Measurements from ENCODE around the gene FAM124A. TPM values are rescaled to one million over a fixed set of nuclear protein-coding genes. Genes with fewer than 3 reads are reported as not detected.

FAM124A gene
- total RNA-seq, 1 donor from 2014 or later, result not detected

DNA sequence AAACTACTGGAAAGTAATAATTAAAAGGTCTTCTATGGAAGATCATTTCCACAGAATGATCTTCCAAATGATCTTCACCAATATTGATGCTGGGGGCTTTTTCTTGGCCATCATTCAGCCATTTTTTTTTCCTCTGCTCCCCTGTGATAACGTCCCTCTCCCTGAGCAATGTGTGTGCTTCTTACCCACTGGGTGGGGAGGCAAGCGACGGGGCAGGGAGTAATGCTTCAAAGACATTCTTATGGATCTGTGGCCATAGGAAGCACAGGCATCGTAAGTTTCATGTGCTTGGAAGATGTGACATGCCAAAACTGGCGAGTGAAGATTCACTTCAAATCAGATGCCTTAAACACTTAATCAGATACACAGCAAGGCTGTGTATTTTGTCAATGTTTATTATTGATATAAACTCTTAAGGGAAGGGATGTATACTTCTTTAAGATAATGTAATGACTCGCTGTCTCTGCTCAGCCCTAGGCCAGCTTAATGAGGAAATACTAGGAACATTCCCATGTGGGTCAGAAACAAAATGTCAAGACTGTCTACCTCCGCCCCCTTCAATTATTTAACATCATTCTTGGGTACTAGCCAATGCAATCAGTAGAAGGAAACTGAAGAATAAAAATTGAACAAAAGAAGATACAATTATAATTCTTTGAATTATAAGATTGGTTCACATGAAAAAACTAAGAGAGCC is 83.2 kb downstream of the FAM124A start:
- intact Hi-C loops (cut with micrococcal nuclease), result no loop called here
- CTCF ChIA-PET, result no interaction called here
- POLR2A ChIA-PET, result no interaction called here
- TF ChIP-seq, protein P1, sequence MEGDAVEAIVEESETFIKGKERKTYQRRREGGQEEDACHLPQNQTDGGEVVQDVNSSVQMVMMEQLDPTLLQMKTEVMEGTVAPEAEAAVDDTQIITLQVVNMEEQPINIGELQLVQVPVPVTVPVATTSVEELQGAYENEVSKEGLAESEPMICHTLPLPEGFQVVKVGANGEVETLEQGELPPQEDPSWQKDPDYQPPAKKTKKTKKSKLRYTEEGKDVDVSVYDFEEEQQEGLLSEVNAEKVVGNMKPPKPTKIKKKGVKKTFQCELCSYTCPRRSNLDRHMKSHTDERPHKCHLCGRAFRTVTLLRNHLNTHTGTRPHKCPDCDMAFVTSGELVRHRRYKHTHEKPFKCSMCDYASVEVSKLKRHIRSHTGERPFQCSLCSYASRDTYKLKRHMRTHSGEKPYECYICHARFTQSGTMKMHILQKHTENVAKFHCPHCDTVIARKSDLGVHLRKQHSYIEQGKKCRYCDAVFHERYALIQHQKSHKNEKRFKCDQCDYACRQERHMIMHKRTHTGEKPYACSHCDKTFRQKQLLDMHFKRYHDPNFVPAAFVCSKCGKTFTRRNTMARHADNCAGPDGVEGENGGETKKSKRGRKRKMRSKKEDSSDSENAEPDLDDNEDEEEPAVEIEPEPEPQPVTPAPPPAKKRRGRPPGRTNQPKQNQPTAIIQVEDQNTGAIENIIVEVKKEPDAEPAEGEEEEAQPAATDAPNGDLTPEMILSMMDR (IDR thresholded peaks at IDR 0.05), result no peak
- no peaks in the 10 kb centered on the region for H3K9me3 Mint-ChIP-seq
- H3K4me3 Mint-ChIP-seq, result no peak overlapping the region
- no peaks in the 10 kb centered on the region for H3K4me1 Mint-ChIP-seq
- DNase-seq, result no peak
- no peaks in the 10 kb centered on the region for H3K36me3 Mint-ChIP-seq (ENCODE audit: low read depth)
- no peak for ATAC-seq (ENCODE audit: low read depth)
- peaks cover 3% of the 10 kb centered on the region for H3K27me3 Mint-ChIP-seq
- H3K27ac Mint-ChIP-seq, result no peak overlapping the region

DNA sequence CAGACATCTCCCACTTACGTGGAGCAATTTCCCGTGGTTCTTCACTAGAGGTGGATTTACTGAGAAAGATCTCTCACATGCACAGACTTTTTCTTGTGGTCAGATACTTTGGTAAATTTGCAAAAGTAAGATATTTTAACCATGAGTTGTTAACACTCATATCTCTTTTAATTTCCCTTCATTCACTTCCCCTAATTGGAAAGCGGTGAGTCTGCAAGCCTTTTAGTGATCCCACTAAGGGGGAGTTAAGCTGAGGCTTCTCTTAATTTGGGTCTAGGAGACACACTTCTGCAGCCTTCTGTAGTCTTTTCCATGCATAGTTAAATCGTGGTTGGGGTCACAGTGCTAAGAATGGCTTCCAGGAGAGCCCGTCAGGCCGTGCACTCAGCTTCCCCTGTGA is 86.6 kb downstream of the FAM124A start:
- Mint-ChIP-seq H3K4me1 (no peaks in the 10 kb centered on the region), H3K36me3 (ENCODE audit: low read depth) (no peaks in the 10 kb centered on the region), H3K4me3 (no peak overlapping the region), H3K27ac (no peak overlapping the region), H3K9me3 (peaks cover 2% of the 10 kb centered on the region), H3K27me3 (peaks cover 10% of the 10 kb centered on the region)
- DNase-seq, result no peak
- POLR2A ChIA-PET, result no interaction called here
- no peak for ATAC-seq (ENCODE audit: low read depth)
- intact Hi-C loops (cut with micrococcal nuclease), result no loop called here
- CTCF ChIA-PET, result interaction anchor here (0.8 kb wide), 1 partner anchor 22 kb away, joined by 3 read pairs; no protein-coding TSS in a partner anchor
- TF ChIP-seq, protein P1 (IDR thresholded peaks at IDR 0.05), result no peak

DNA sequence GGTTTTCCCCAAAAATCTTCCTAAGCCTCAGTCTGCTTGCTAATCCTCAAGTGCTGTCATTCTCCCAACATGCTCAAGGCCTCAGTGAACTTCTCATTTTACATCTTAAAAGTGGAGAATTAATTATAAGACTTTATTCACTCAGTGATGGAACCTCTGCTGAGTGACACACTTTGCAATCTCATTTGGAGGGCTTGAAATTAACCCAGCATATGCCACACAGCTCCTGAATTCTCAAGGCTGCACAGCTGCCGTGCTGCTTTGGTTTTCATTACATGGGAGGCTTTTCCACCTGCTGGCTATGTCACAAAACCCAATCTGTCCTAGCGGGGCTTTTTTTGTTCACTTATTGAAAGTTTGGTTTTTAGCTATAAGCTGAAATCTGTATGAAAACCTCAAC is 89.0 kb downstream of the FAM124A start:
- H3K36me3 Mint-ChIP-seq (ENCODE audit: low read depth), result no peaks in the 10 kb centered on the region
- ATAC-seq (ENCODE audit: low read depth), result no peak
- POLR2A ChIA-PET, result no interaction called here
- CTCF ChIA-PET, result no interaction called here
- TF ChIP-seq, protein P1 (IDR thresholded peaks at IDR 0.05), result no peak
- H3K4me3 Mint-ChIP-seq, result no peak overlapping the region
- no peak overlapping the region for H3K27ac Mint-ChIP-seq
- no peak for DNase-seq
- peaks cover 10% of the 10 kb centered on the region for H3K27me3 Mint-ChIP-seq
- intact Hi-C loops (cut with micrococcal nuclease), result no loop called here
- peaks cover 2% of the 10 kb centered on the region for H3K9me3 Mint-ChIP-seq
- no peaks in the 10 kb centered on the region for H3K4me1 Mint-ChIP-seq

DNA sequence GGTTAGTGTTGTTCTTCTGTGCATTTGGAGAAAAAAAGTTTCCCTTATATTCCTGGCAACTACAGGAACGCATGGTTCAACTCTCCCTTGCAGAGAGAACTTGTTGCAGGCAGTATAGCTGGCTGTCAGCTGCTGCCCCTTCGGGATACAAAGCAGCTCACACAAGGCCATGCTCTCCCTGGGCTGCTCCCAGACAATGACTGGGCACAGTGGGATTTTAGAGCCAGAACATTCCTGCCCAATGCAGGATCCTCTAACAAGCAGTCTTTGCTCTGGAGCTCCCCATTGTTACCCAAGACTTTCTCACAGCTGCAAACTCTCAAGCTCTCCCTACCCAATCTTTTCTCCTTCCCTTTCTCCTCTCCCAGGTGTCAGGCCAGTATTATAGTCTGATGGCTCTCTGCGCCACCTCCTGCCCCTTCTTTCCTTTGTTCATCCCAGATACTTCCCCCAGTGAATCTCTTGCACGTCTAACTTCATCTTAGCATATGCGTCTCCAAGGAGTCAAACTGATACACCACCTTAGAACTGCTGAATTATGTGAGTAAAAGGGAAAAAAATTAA is 89.8 kb downstream of the FAM124A start:
- ChIA-PET POLR2A (no interaction called here), CTCF (no interaction called here)
- no peaks in the 10 kb centered on the region for H3K4me1 Mint-ChIP-seq
- no peak for ATAC-seq (ENCODE audit: low read depth)
- TF ChIP-seq, protein P1 (IDR thresholded peaks at IDR 0.05), result no peak
- H3K27ac Mint-ChIP-seq, result no peak overlapping the region
- no peaks in the 10 kb centered on the region for H3K36me3 Mint-ChIP-seq (ENCODE audit: low read depth)
- H3K9me3 Mint-ChIP-seq, result peaks cover 2% of the 10 kb centered on the region
- H3K4me3 Mint-ChIP-seq, result no peak overlapping the region
- intact Hi-C loops (cut with micrococcal nuclease), result no loop called here
- H3K27me3 Mint-ChIP-seq, result peaks cover 10% of the 10 kb centered on the region
- no peak for DNase-seq

DNA sequence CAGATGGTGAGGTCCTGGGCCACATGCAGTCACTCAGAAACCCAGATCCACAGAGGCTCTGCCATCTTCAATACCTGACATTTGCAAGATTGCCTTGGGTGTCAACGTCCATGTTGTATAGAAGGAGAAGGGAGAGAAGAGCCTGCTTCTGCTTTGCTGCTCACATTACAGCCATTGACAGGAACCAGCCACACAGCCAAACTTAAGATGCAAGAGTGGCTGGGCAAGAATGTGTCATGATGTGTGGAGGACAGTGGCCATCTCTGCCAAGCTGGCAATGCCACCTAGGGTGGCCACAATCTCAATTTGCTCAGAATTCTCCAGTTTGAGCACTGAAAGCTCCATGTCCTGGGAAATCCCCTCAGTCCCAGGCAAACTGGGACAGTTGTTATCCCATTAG is 91.4 kb downstream of the FAM124A start:
- ChIA-PET POLR2A (no interaction called here), CTCF (no interaction called here)
- intact Hi-C loops (cut with micrococcal nuclease), result no loop called here
- Mint-ChIP-seq H3K4me3 (no peak overlapping the region), H3K9me3 (peaks cover 2% of the 10 kb centered on the region), H3K27ac (no peak overlapping the region), H3K27me3 (peaks cover 7% of the 10 kb centered on the region), H3K36me3 (ENCODE audit: low read depth) (no peaks in the 10 kb centered on the region), H3K4me1 (no peaks in the 10 kb centered on the region)
- DNase-seq (no peak), ATAC-seq (ENCODE audit: low read depth) (no peak)
- TF ChIP-seq, protein P1 (IDR thresholded peaks at IDR 0.05), result no peak

All from activated B cell treated with CpG ODN at 0.5 μM for 24 hours (primary cell).